Ectodermal cell (in vitro differentiated cells): ENCODE results near the gene FAR2.

ENCODE experiments used
- H3K27ac ChIP-seq: 2 replicates; pipeline ENCODE4 v1.7.0; 2013; ENCODE audit warnings: mild to moderate bottlenecking, low read depth, low read length; ENCODE audit not compliant: insufficient read depth, poor library complexity, severe bottlenecking
- H3K27me3 ChIP-seq: 2 replicates; pipeline ENCODE4 v1.7.0; 2013; ENCODE audit warnings: mild to moderate bottlenecking, low read length; ENCODE audit not compliant: insufficient read depth, control insufficient read depth, poor library complexity, severe bottlenecking
- H3K36me3 ChIP-seq: one replicate; pipeline ENCODE4 v1.7.0; 2013; ENCODE audit warnings: low read length; ENCODE audit not compliant: control insufficient read depth, insufficient read depth
- H3K4me1 ChIP-seq: one replicate; pipeline ENCODE4 v1.7.0; 2013; ENCODE audit warnings: low read length; ENCODE audit not compliant: control insufficient read depth, insufficient read depth
- H3K4me3 ChIP-seq: 2 replicates; pipeline ENCODE4 v1.7.0; 2013; ENCODE audit warnings: low read depth, low read length, control low read depth; ENCODE audit not compliant: insufficient read depth
- H3K9me3 ChIP-seq: 2 replicates; pipeline ENCODE4 v1.7.0; 2013; ENCODE audit warnings: mild to moderate bottlenecking, low read length, moderate library complexity; ENCODE audit not compliant: control insufficient read depth
- WGBS, 2 experiments: methylation state at CpG; one replicate each; pipeline ENCODE4 v1.1.7; 2013; ENCODE audit warnings: missing lambda C conversion rate in 2 of 2; 5-methylcytosine and 5-hydroxymethylcytosine counted together

The FAR2 gene

DNA sequence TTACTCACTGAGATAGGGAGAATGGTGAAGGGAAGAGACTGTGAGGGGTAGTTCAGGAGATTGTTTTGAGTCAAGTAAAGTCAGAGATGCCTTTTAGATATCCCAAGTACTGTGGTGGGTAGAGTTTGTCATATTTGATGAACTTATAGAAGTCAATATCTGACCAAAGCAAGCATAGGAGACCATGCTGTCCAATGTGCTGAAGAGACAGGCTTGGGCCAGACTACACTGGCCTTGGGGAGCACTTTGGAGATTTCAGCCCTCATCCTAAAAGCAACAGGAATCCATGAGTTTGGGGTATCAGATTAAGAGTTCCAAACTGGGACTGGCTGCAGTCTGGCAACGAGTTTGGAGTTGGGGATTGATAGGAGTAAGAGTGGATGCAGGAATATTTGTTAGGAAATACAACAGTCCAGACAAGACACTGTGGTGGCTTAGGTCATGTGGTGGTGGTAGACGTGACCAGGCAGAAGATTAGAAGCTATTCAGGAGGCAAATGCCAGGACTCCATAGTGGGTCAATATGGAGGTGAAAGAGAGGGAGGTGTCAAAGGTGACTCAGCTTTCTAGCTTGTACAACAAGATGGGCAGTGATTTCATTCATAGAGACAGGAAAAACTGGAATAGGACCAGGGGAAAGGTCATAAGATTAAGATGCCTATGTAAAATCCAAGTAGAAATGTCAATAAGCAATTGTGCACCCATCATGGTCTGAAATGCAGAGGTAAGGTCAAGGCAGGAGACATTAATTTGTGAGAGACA lies 81.9 kb downstream of the FAR2 start:
- no peak overlapping the region for H3K4me3 ChIP-seq
- no peak overlapping the region for H3K27ac ChIP-seq
- H3K4me1 ChIP-seq: no peaks in the 10 kb centered on the region
- no peaks in the 10 kb centered on the region for H3K27me3 ChIP-seq
- H3K36me3 ChIP-seq: no peaks in the 10 kb centered on the region
- H3K9me3 ChIP-seq: no peaks in the 10 kb centered on the region
- WGBS, 2 experiments: 92 to 100% methylated on average over 2 of the region's 2 CpGs

DNA sequence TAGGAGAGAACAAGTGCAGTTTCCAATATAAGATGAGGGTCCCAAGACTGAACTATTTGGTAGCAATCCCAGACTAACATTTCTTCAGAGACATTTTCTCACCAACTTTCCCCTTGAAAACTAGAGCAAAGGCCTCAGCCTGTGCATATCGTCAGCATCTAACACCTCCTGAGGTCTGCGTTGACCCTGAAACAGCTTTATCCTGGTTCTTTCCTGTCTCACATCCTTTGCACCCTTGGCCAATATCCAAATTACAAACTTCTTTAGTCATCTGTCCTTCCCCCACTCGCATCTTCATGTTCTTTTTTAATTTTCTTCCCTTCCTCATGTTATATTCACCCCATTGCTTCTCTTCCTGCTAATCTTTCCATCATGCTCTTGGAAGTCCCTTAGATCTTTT lies 83.0 kb downstream of the FAR2 start:
- H3K27ac ChIP-seq: no peak overlapping the region
- no peaks in the 10 kb centered on the region for H3K27me3 ChIP-seq
- H3K9me3 ChIP-seq: no peaks in the 10 kb centered on the region
- H3K36me3 ChIP-seq: no peaks in the 10 kb centered on the region
- no peak overlapping the region for H3K4me3 ChIP-seq
- no peaks in the 10 kb centered on the region for H3K4me1 ChIP-seq
- 94 to 95% methylated on average over 3 of the region's 3 CpGs for WGBS, 2 experiments

- no peaks in the 10 kb centered on the region for H3K9me3 ChIP-seq
- no peaks in the 10 kb centered on the region for H3K36me3 ChIP-seq
- no peak overlapping the region for H3K27ac ChIP-seq
- no peaks in the 10 kb centered on the region for H3K27me3 ChIP-seq
- no peak overlapping the region for H3K4me3 ChIP-seq
- H3K4me1 ChIP-seq: peaks cover 5% of the 10 kb centered on the region
- WGBS, 2 experiments: 84 to 94% methylated on average over 1 of the region's 2 CpGs
These were observed 85.5 kb downstream of the FAR2 start for GRCh38 chr12:29234552-29234951.

- H3K4me3 ChIP-seq: no peak overlapping the region
- 100% methylated on average over 1 of the region's 2 CpGs; no CpG with 5 or more reads in 1 of the 2 experiments for WGBS, 2 experiments
- peaks cover 5% of the 10 kb centered on the region for H3K4me1 ChIP-seq
- no peaks in the 10 kb centered on the region for H3K9me3 ChIP-seq
- H3K36me3 ChIP-seq: no peaks in the 10 kb centered on the region
- H3K27me3 ChIP-seq: no peaks in the 10 kb centered on the region
- no peak overlapping the region for H3K27ac ChIP-seq
These were observed 86.0 kb downstream of the FAR2 start for GRCh38 chr12:29234965-29235626.

DNA sequence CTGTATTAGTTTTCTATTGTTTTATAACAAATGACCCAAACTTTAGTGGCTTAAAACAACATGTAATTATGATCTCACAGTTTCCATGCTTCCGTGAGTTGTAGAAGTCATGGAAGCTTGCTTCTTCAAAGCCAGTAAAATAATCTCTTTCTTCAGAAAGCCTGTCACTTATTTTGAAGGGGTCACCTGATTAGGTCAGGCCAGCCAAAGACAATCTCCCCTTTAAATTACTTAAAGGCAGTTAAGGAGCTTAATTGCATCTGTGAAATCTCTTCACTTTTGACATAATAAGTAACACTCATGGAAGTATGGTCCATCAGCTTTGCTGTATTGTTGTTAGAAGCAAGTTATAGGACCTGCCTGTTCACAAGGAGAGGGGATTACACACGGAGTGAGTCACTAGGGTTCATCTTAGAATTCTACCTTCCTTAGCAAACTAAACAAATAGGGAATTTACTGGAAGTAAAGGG lies 89.8 kb downstream of the FAR2 start:
- Histone ChIP-seq H3K36me3 (no peaks in the 10 kb centered on the region), H3K27ac (no peak overlapping the region), H3K9me3 (no peaks in the 10 kb centered on the region), H3K4me3 (no peak overlapping the region), H3K4me1 (peaks cover 21% of the 10 kb centered on the region), H3K27me3 (no peaks in the 10 kb centered on the region)
- 59 to 89% methylated on average over 1 to 2 of the region's 2 CpGs for WGBS, 2 experiments

GRCh38 chr12:29239336-29239735 lies 90.3 kb downstream of the FAR2 start:
- Histone ChIP-seq H3K27ac (no peak overlapping the region), H3K27me3 (no peaks in the 10 kb centered on the region), H3K4me1 (peaks cover 21% of the 10 kb centered on the region), H3K36me3 (no peaks in the 10 kb centered on the region), H3K4me3 (no peak overlapping the region), H3K9me3 (no peaks in the 10 kb centered on the region)
- WGBS, 2 experiments: 78% methylated on average over 1 of the region's 1 CpG; no CpG with 5 or more reads in 1 of the 2 experiments

- Histone ChIP-seq H3K36me3 (no peaks in the 10 kb centered on the region), H3K9me3 (no peaks in the 10 kb centered on the region), H3K27ac (no peak overlapping the region), H3K27me3 (no peaks in the 10 kb centered on the region), H3K4me3 (no peak overlapping the region), H3K4me1 (peaks cover 21% of the 10 kb centered on the region)
- WGBS, 2 experiments: 93 to 100% methylated on average over 1 of the region's 2 CpGs
These were observed 91.4 kb downstream of the FAR2 start for GRCh38 chr12:29240441-29240840.

DNA sequence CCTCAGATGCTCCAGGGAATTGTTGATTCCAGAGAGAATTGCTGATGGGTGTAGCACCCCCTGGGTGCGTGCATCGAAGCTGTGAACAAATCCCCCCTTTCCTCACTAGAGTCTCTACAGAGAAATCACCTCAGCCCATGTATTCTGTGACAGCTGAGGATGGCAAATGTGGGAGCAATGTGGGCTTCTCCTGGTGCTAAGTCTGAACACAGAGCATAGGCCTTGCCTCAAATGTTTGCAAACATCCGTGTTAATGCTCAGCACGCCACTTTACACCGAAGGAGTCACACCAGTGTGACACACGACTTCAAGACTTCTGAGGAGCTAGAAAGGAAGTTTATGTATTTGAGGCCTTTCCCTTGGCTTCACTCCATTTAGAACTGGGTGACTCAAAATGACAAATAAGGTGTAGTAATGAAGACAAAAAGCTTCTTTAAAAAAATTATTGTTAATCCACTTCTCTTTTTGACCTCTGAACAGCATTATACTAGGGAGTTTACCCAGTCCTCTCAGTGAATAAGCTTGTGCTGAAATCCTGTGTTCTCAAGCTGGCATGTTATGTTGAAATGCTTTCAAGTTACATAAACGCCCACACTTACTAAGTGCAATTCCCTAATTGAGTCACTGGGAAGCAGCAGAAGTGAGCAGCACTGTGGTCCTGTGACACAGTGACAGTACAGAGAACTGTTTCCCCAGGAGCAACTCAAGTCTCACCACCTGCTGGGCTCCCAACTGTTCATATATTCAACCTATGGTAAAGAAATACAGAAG lies 92.9 kb downstream of the FAR2 start:
- H3K27ac ChIP-seq: no peak overlapping the region
- H3K9me3 ChIP-seq: no peaks in the 10 kb centered on the region
- 80 to 82% methylated on average over 7 of the region's 7 CpGs for WGBS, 2 experiments
- H3K4me1 ChIP-seq: peaks cover 21% of the 10 kb centered on the region
- no peaks in the 10 kb centered on the region for H3K36me3 ChIP-seq
- no peak overlapping the region for H3K4me3 ChIP-seq
- no peaks in the 10 kb centered on the region for H3K27me3 ChIP-seq

GRCh38 chr12:29242921-29243431 lies 93.9 kb downstream of the FAR2 start:
- WGBS, 2 experiments: 69 to 81% methylated on average over 3 of the region's 4 CpGs
- Histone ChIP-seq H3K9me3 (no peaks in the 10 kb centered on the region), H3K36me3 (no peaks in the 10 kb centered on the region), H3K27ac (no peak overlapping the region), H3K4me3 (no peak overlapping the region), H3K4me1 (peaks cover 21% of the 10 kb centered on the region), H3K27me3 (no peaks in the 10 kb centered on the region)
